ENCODE measurements around the gene CAST.

Gene CAST

DNA sequence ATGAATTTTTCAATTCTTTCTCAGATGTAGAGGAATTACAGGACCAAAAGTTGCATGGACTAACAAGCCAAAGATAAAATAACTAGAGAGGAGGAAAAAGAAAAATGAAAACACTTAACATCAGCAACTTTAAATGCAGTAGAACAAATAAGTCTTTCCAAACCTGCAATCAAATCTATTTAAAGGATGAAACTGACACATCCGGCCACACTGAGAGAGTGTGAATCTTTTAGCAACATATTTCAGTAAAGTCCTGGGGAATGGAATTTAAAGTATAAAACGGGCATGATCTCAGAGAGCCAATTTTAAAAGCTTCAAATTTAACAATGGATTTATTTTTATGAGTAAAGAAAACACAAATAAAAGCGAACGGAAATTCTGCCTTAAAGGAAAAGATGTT lies 17.1 kb downstream of the CAST start:
- ChIA-PET CTCF (interaction anchor here (1.0 kb wide), 1 partner anchor 9 kb away, joined by 7 read pairs; no protein-coding TSS in a partner anchor), POLR2A (no interaction called here)
- Histone ChIP-seq H3K27ac (ENCODE audit: extremely low read depth, low read depth, low read length) (no peak overlapping the region), H3K4me1 (ENCODE audit: control insufficient read depth, insufficient read depth, low read length) (peaks cover 7% of the 10 kb centered on the region; the same call in 1 of the 2 replicates), H3K4me3 (ENCODE audit: low read depth, low read length) (no peak overlapping the region), H3K36me3 (ENCODE audit: control insufficient read depth in 2 of 2, insufficient read depth in 1 of 2, low read length in 2 of 2) (no peaks in the 10 kb centered on the region), H3K9me3 (ENCODE audit: control insufficient read depth, insufficient read depth, low read depth, low read length) (no peaks in the 10 kb centered on the region)
- TF ChIP-seq, protein P1, sequence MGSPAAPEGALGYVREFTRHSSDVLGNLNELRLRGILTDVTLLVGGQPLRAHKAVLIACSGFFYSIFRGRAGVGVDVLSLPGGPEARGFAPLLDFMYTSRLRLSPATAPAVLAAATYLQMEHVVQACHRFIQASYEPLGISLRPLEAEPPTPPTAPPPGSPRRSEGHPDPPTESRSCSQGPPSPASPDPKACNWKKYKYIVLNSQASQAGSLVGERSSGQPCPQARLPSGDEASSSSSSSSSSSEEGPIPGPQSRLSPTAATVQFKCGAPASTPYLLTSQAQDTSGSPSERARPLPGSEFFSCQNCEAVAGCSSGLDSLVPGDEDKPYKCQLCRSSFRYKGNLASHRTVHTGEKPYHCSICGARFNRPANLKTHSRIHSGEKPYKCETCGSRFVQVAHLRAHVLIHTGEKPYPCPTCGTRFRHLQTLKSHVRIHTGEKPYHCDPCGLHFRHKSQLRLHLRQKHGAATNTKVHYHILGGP (tag by site-specific recombination; IDR thresholded peaks at IDR 0.05), result no peak

DNA sequence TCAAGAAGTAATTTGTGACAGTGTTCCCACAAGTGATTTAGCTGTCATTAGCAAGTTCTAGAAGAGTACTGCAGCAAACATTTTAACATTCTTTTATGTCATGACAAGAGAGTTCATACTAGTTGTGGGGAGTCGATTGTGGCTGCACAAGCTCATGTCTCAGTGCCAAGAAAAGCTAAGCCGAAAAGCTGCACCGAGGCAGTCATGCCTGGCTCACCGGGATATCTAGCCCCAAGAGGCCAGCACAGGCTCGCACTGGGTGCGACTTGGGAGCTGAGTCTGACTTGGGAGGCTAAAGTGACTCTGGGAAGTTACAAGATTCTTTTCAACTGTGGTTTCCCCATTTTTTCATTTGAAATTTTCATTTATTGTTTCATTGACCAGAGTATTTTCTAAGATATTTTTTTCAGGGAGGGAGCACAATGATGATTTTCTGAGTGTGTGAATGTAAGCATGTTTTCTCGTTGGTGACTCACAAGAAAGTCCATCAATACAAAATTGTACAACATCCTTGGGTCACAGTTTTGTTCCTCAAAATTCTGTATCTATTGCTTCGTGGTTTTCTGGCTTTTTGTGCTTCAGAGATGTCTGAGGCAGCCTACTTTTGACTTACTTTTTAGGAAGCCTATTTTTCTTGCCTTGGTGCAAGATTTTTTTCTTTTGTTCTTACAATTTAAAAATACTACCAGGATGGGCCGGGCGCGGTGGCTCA lies 18.7 kb downstream of the CAST start:
- H3K27ac ChIP-seq (ENCODE audit: extremely low read depth, low read depth, low read length), result no peak overlapping the region
- ChIA-PET CTCF (interaction anchor here (0.6 kb wide), 1 partner anchor 24 kb away, joined by 4 read pairs; no protein-coding TSS in a partner anchor), POLR2A (interaction anchor here (0.7 kb wide), 1 partner anchor 30 kb away, joined by 6 read pairs; no protein-coding TSS in a partner anchor)
- TF ChIP-seq MEIS1 (CRISPR knock-in tag; IDR thresholded peaks at IDR 0.05; ENCODE audit: borderline replicate concordance), result no peak
- TF ChIP-seq, protein P2, sequence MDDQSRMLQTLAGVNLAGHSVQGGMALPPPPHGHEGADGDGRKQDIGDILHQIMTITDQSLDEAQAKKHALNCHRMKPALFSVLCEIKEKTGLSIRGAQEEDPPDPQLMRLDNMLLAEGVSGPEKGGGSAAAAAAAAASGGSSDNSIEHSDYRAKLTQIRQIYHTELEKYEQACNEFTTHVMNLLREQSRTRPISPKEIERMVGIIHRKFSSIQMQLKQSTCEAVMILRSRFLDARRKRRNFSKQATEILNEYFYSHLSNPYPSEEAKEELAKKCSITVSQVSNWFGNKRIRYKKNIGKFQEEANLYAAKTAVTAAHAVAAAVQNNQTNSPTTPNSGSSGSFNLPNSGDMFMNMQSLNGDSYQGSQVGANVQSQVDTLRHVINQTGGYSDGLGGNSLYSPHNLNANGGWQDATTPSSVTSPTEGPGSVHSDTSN (CRISPR knock-in tag; IDR thresholded peaks at IDR 0.05), result no peak
- no peak for TF ChIP-seq ZNF169 (tag by site-specific recombination; IDR thresholded peaks at IDR 0.05)
- TF ChIP-seq ZXDB (tag by site-specific recombination; IDR thresholded peaks at IDR 0.05), result no peak
- TF ChIP-seq FEZF1 (tag by site-specific recombination; IDR thresholded peaks at IDR 0.05), result no peak
- TF ChIP-seq, protein P3, sequence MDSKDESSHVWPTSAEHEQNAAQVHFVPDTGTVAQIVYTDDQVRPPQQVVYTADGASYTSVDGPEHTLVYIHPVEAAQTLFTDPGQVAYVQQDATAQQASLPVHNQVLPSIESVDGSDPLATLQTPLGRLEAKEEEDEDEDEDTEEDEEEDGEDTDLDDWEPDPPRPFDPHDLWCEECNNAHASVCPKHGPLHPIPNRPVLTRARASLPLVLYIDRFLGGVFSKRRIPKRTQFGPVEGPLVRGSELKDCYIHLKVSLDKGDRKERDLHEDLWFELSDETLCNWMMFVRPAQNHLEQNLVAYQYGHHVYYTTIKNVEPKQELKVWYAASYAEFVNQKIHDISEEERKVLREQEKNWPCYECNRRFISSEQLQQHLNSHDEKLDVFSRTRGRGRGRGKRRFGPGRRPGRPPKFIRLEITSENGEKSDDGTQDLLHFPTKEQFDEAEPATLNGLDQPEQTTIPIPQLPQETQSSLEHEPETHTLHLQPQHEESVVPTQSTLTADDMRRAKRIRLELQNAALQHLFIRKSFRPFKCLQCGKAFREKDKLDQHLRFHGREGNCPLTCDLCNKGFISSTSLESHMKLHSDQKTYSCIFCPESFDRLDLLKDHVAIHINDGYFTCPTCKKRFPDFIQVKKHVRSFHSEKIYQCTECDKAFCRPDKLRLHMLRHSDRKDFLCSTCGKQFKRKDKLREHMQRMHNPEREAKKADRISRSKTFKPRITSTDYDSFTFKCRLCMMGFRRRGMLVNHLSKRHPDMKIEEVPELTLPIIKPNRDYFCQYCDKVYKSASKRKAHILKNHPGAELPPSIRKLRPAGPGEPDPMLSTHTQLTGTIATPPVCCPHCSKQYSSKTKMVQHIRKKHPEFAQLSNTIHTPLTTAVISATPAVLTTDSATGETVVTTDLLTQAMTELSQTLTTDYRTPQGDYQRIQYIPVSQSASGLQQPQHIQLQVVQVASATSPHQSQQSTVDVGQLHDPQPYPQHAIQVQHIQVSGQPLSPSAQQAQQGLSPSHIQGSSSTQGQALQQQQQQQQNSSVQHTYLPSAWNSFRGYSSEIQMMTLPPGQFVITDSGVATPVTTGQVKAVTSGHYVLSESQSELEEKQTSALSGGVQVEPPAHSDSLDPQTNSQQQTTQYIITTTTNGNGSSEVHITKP (tag by site-specific recombination; IDR thresholded peaks at IDR 0.05), result no peak
- no peak for TF ChIP-seq PRDM1 (tag by site-specific recombination; IDR thresholded peaks at IDR 0.05)
- no peak for TF ChIP-seq ZNF324 (tag by site-specific recombination; IDR thresholded peaks at IDR 0.05)
- TF ChIP-seq ZNF174 (tag by site-specific recombination; IDR thresholded peaks at IDR 0.05), result no peak
- TF ChIP-seq, protein P4, sequence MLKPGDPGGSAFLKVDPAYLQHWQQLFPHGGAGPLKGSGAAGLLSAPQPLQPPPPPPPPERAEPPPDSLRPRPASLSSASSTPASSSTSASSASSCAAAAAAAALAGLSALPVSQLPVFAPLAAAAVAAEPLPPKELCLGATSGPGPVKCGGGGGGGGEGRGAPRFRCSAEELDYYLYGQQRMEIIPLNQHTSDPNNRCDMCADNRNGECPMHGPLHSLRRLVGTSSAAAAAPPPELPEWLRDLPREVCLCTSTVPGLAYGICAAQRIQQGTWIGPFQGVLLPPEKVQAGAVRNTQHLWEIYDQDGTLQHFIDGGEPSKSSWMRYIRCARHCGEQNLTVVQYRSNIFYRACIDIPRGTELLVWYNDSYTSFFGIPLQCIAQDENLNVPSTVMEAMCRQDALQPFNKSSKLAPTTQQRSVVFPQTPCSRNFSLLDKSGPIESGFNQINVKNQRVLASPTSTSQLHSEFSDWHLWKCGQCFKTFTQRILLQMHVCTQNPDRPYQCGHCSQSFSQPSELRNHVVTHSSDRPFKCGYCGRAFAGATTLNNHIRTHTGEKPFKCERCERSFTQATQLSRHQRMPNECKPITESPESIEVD (tag by site-specific recombination; IDR thresholded peaks at IDR 0.05), result no peak
- TF ChIP-seq, protein P1 (tag by site-specific recombination; IDR thresholded peaks at IDR 0.05), result no peak
- TF ChIP-seq, protein P5, sequence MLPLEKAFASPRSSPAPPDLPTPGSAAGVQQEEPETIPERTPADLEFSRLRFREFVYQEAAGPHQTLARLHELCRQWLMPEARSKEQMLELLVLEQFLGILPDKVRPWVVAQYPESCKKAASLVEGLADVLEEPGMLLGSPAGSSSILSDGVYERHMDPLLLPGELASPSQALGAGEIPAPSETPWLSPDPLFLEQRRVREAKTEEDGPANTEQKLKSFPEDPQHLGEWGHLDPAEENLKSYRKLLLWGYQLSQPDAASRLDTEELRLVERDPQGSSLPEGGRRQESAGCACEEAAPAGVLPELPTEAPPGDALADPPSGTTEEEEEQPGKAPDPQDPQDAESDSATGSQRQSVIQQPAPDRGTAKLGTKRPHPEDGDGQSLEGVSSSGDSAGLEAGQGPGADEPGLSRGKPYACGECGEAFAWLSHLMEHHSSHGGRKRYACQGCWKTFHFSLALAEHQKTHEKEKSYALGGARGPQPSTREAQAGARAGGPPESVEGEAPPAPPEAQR (tag by site-specific recombination; IDR thresholded peaks at IDR 0.05), result no peak
- TF ChIP-seq, protein P6, sequence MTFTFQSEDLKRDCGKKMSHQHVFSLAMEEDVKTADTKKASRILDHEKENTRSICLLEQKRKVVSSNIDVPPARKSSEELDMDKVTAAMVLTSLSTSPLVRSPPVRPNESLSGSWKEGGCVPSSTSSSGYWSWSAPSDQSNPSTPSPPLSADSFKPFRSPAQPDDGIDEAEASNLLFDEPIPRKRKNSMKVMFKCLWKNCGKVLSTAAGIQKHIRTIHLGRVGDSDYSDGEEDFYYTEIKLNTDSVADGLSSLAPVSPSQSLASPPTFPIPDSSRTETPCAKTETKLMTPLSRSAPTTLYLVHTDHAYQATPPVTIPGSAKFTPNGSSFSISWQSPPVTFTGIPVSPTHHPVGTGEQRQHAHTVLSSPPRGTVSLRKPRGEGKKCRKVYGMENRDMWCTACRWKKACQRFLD (tag by site-specific recombination; IDR thresholded peaks at IDR 0.05), result no peak
- no peak for TF ChIP-seq ZNF391 (tag by site-specific recombination; IDR thresholded peaks at IDR 0.05; ENCODE audit: borderline replicate concordance, low read depth)
- TF ChIP-seq, protein P7, sequence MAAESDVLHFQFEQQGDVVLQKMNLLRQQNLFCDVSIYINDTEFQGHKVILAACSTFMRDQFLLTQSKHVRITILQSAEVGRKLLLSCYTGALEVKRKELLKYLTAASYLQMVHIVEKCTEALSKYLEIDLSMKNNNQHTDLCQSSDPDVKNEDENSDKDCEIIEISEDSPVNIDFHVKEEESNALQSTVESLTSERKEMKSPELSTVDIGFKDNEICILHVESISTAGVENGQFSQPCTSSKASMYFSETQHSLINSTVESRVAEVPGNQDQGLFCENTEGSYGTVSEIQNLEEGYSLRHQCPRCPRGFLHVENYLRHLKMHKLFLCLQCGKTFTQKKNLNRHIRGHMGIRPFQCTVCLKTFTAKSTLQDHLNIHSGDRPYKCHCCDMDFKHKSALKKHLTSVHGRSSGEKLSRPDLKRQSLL (tag by site-specific recombination; IDR thresholded peaks at IDR 0.05), result no peak
- TF ChIP-seq, protein P8, sequence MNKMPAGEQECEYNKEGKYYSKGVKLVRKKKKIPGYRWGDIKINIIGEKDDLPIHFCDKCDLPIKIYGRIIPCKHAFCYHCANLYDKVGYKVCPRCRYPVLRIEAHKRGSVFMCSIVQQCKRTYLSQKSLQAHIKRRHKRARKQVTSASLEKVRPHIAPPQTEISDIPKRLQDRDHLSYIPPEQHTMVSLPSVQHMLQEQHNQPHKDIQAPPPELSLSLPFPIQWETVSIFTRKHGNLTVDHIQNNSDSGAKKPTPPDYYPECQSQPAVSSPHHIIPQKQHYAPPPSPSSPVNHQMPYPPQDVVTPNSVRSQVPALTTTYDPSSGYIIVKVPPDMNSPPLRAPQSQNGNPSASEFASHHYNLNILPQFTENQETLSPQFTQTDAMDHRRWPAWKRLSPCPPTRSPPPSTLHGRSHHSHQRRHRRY (tag by site-specific recombination; IDR thresholded peaks at IDR 0.05), result no peak
- TF ChIP-seq GFI1B (tag by site-specific recombination; IDR thresholded peaks at IDR 0.05), result no peak
- TF ChIP-seq ZNF560 (tag by site-specific recombination; IDR thresholded peaks at IDR 0.05; ENCODE audit: borderline replicate concordance), result no peak
- H3K36me3 ChIP-seq (ENCODE audit: control insufficient read depth in 2 of 2, insufficient read depth in 1 of 2, low read length in 2 of 2), result no peaks in the 10 kb centered on the region
- peaks cover 1% of the 10 kb centered on the region; the same call in 1 of the 2 replicates for H3K4me1 ChIP-seq (ENCODE audit: control insufficient read depth, insufficient read depth, low read length)
- no peak overlapping the region for H3K4me3 ChIP-seq (ENCODE audit: low read depth, low read length)
- no peaks in the 10 kb centered on the region for H3K9me3 ChIP-seq (ENCODE audit: control insufficient read depth, insufficient read depth, low read depth, low read length)

Measured in HEK293 (cell line).